Loucy (cell line): ENCODE results near the gene PKD1L1.

Experiments used
- EZH2phosphoT487 ChIP-seq: fragments of 200-600 bp; IDR thresholded peaks from 2 replicates; pipeline ENCODE4 v1.6.1; 2018; ENCODE audit warnings: antibody characterized with exemption, mild to moderate bottlenecking, moderate library complexity, borderline replicate concordance
- TF ChIP-seq, protein P1 (sequence below): fragments of 200-600 bp; sonication (generic); conservative IDR thresholded peaks from 2 replicates; pipeline ENCODE4 v1.5.1; 2014; ENCODE audit warnings: mild to moderate bottlenecking, antibody characterized with exemption, low read length

- TF ChIP-seq, protein P1, sequence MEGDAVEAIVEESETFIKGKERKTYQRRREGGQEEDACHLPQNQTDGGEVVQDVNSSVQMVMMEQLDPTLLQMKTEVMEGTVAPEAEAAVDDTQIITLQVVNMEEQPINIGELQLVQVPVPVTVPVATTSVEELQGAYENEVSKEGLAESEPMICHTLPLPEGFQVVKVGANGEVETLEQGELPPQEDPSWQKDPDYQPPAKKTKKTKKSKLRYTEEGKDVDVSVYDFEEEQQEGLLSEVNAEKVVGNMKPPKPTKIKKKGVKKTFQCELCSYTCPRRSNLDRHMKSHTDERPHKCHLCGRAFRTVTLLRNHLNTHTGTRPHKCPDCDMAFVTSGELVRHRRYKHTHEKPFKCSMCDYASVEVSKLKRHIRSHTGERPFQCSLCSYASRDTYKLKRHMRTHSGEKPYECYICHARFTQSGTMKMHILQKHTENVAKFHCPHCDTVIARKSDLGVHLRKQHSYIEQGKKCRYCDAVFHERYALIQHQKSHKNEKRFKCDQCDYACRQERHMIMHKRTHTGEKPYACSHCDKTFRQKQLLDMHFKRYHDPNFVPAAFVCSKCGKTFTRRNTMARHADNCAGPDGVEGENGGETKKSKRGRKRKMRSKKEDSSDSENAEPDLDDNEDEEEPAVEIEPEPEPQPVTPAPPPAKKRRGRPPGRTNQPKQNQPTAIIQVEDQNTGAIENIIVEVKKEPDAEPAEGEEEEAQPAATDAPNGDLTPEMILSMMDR: no peak
- no peak for TF ChIP-seq EZH2phosphoT487
These were observed 54.4 kb downstream of the PKD1L1 start for GRCh38 chr7:47893721-47894365.
